HG03060 (cell line): ENCODE data around the gene KRTAP10-6.
"Not testable (repeated sequence)": the region's sequence is repeated elsewhere in the genome, so short reads cannot be mapped to it uniquely, and the experiment has no call there.

Experiments used
- ATAC-seq: cut with Tn5 transposase; IDR thresholded peaks from one replicate; pipeline ENCODE4 v1.9.1; 2021; ENCODE audit warnings: low read depth, moderate number of reproducible peaks; ENCODE audit not compliant: unreplicated experiment

The KRTAP10-6 gene

DNA sequence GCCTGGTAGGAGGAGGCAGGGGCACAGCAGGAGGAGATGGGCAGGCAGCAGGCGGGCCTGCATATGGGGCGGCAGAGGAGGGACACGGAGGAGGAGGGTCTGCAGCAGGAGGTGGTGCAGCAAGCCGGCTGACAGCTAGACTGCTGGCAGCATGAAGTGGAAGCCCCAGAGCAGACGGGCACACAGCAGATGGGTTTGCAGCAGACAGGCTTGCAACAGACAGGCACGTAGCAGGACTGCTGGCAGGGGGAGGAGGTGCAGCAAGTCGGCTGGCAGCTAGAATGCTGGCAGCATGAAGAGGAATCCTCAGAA lies 12.5 kb downstream of the KRTAP10-6 start:
- no peak for ATAC-seq

DNA sequence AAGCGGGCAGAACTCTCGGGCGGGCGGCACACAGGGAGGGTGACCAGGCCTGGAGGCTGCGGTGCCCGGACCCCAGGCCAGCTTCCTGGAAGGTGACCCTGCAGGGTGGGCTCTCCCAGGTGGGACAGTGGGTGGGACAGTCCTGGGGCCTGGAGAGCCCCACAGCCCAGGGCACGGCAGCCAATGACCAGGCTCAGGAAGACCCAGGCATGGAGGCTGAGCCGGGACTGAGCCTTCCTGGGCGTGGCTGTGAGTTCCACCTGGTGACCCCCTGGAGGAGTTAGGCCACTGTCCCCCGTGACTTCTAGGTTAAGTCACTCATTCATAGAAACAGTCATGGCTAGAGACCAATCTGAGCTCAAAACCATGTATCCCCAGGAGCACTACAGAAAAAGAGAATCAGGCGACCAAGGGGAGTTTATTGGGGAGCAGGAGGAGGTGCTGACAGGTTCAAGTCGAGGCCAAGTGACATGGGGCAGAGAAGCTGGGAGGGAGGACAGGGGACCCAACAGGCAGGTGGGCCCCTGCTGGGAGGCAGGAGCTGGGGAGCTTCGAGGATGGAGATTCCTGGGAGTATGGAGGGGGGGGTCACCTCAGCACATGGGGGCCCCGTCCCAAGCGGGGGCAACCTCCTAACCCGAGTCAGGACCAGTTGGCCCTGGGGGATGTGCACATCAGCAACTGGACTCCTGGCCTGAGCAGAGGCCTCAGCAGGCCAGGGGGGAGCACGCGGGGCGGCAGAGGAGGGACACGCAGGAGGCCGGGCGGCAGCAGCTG lies 13.1 kb downstream of the KRTAP10-6 start:
- ATAC-seq, result no peak

DNA sequence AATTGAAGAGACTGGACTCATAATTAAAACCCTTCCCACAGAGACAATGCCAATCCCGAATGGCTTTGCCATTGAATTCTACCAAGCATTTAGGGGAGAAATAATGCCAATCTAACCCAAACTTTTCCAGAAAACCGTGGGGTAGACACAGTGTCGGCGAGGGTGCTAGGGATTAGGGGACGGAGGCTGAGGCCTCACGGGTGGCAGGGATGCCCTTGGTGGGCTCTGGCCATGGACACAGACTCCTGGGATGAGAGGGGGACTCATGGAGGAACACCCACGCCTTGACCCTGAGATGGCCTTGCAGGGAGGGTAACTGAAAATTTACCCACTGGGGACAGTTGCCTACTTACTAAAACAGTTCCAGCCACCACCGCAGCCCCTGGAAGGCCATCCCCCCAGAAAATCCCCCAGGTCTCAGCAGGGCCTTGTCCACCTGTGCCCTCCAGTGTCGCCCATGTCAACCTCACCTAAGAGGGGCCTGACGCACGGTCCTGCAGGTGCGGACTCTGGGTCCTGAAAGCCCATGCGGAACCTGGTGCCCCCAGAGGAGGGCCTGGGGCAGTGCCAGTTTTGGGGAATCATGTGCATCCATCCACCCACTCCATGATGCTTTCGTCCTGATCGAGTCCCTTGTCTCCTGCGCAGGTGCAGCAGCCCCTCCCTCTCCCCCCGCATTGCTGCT lies 13.8 kb downstream of the KRTAP10-6 start:
- ATAC-seq, result no peak

DNA sequence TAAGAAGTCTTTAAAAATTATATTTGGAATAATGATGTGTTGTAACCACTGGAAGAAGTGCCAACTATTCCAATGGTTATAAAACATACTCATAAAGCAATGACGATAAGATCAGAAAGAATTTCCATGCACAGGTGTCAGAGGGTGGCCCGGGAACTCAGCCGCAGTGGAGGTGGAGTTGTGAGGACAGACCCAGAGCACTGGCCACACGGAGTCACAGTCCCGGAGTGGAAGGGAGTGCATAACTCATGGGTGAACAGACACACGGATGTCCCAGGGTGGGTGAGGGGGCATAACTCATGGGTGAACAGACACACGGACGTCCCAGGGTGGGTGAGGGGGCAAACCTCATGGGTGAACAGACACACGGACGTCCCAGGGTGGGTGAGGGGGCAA lies 16.3 kb downstream of the KRTAP10-6 start:
- ATAC-seq, result no peak

DNA sequence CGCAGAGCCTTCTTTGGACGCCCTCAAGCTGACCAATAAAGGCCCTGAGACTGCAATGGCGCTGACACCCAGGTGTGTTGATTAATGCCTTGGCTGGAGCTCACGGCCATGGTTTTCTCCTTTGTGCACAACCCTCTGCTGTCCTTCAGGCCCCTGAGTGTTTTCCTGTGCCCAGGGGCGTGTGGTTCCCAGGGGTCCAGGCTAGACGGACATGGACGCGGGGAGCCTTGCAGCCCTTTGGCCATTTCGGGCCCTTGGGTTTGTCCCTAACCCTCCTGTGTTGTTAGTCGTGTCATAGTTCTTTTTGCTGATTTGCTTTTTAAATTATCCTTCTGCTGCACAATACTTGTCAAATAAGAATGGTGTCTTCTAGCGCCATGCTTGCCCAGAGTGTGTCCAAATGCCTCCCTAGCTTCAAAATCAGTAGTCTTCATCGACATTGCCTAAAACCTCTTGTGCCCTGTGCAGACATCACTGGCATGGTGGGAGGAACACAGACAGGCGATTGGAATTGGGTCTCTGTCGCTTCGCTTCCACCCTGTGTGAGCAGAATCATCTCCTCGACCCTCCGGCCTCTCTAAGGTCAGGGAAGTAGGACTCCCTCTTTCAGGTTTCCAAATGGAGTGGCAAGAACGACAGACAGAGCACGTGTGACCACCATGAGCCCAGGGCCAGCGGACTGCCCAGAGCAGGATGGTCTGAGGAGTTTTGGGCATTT lies 16.8 kb downstream of the KRTAP10-6 start:
- no peak for ATAC-seq

DNA sequence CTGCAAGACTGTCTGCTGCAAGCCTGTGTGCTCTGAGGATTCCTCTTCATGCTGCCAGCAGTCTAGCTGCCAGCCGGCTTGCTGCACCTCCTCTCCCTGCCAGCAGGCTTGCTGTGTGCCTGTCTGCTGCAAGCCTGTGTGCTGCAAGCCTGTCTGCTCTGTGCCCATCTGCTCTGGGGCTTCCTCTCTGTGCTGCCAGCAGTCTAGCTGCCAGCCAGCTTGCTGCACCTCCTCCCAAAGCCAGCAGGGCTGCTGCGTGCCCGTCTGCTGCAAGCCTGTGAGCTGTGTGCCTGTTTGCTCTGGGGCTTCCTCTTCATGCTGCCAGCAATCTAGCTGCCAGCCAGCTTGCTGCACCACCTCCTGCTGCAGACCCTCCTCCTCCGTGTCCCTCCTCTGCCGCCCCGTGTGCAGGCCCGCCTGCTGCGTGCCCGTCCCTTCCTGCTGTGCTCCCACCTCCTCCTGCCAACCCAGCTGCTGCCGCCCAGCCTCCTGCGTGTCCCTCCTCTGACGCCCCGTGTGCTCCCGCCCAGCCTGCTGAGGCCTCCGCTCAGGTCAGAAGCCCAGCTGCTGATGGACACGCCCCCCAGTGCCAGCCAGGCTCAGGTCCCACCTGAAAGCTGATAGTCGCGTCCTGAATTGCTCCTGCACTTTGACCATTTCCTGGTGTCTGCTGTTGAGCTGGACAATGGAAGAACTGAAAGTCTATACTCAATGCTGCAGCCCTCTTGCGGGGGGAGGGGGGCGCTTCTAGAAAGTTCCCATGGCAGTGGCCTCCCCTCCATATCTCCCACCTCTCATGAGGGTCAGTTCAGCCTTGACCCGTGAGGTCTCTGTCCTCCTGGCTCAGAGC lies 17.6 kb downstream of the KRTAP10-6 start:
- ATAC-seq, result no peak

DNA sequence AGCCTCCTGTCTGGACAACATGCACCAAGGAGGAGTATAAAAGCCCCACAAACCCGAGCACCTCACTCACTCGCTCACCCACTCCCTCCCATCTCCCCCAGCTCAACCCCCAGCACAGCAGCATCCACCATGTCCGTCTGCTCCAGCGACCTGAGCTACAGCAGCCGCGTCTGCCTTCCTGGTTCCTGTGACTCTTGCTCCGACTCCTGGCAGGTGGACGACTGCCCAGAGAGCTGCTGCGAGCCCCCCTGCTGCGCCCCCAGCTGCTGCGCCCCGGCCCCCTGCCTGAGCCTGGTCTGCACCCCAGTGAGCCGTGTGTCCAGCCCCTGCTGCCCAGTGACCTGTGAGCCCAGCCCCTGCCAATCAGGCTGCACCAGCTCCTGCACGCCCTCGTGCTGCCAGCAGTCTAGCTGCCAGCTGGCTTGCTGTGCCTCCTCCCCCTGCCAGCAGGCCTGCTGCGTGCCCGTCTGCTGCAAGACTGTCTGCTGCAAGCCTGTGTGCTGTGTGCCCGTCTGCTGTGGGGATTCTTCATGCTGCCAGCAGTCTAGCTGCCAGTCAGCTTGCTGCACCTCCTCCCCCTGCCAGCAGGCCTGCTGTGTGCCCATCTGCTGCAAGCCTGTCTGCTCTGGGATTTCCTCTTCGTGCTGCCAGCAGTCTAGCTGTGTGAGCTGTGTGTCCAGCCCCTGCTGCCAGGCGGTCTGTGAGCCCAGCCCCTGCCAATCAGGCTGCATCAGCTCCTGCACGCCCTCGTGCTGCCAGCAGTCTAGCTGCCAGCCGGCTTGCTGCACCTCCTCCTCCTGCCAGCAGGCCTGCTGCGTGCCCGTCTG lies 18.5 kb downstream of the KRTAP10-6 start, which contains the start of gene KRTAP10-4:
TSS of gene KRTAP10-4 (plus strand) at position 100 of the 827 bp plus-strand sequence. CDS start at position 130, 30 bp downstream.
- not testable (repeated sequence) for ATAC-seq

DNA sequence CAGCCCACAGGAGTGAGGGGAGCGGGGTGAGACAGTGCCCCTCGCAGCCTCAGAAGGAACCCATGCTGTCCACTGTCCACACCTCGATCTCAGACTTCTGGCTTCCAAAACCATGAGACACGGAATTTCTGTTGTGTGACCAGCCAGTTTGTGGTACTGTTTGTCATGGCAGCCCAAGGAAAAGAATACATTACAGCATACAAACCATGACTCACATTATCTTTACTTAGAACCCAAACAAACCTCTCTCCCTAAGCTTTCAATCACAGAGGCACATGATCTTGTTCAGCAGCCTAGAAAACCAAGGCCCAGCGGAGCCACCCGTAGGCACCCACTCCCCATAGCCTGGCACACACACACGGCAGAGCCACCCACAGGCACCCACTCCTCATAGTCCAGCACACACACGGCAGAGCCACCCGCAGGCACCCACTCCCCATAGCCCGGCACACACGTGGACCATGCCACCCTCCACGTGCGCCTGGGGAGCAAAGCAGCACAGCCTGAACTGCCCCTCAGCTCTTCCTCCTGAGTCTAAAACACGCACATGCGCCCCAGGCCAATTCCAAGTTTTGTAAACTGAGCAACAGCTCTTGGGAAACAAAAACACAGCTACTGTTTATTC lies 19.2 kb downstream of the KRTAP10-6 start:
- ATAC-seq, result no peak

DNA sequence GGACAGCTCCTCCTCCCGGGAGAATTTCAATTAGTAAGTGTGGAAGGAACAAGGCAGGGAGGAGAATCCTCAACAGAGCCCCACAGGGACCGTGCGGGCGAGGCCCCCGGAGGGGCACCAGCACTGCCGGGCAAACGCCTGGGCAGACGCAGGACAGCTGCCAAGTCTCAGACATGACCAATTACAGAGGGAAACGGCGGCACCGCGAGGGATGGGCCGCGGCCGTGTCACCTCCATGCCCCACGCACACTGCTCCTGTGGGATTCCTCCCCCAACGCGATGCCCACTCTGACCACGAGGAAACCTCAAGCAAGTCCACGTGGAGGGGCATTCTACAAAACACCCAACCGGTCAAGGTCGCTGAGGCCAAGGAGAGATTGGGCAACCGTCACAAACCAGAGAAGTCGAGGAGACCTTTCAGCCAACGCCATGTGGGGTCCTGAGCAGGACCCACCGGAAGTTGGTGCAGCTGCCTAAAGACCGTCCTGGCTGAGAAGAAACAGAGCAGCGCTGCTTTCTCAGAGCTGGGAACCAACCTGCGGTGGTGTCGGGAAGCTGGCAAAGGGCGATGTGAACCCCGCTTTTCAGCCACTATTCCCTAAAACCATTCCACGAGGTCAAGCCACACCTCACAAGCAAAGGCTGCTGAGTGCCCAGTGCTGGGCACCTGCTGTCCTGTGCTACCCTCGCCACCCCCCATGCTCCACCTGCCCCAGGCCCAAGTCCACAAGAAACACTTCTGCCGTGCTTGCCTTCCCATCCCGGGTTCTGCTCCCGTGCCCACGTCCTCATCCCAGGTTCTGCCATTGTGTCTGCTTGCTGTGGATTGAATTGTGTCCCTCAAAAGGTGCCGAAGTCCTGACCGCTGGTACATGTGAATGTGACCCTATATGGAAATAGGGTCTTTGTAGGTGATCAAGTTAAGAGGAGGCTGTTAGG lies 20.2 kb downstream of the KRTAP10-6 start:
- no peak for ATAC-seq

DNA sequence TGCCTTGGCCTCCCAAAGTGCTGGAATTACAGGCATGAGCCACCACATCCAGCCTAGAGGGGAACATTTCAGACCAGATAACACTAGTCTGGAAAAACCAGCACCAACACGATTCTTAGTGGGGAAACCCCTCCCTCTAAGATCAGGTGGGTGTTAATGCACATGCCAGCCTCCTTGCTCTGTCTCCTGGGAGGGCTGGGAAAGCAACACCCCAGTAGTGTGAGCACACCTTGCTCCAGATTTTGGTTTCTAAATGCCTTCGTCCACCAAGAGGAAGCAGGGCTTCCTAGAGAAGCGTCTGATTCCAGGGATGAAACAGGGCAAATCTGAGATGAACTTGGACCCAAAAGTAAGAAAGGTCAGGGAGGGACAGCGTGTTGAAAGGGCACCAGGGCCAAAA lies 21.0 kb downstream of the KRTAP10-6 start:
- no peak for ATAC-seq

DNA sequence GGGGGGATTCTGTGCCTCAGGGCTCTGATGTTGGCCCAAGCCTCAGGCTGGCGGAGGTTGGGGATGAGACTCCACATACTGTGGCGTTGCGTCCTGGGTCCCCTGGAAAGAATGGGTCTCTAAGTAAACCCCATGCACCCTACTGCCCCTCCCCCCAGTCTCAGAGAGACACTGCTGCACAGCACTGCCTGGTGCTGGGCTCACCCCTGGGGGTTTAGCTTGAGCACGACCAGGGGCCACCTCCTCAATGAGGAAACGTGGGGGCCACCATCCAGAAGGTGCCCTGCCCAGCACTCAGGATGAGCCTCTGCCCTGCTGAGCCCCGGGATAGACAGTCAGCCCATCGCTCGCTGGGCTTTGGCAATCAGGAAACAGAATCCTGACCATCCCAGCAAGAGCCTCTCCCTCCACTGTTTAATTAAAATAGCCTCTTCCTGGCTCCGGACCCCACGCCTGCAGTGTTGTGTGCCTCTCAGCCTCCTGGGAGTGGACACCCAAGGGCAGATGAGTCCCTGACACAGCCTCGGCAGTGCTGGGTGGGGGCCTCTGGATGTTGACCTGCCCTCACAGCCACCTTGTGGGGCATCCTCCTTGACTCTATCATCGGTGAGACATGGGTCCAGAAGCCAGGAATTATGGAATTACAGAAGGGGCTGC lies 22.3 kb downstream of the KRTAP10-6 start:
- no peak for ATAC-seq

DNA sequence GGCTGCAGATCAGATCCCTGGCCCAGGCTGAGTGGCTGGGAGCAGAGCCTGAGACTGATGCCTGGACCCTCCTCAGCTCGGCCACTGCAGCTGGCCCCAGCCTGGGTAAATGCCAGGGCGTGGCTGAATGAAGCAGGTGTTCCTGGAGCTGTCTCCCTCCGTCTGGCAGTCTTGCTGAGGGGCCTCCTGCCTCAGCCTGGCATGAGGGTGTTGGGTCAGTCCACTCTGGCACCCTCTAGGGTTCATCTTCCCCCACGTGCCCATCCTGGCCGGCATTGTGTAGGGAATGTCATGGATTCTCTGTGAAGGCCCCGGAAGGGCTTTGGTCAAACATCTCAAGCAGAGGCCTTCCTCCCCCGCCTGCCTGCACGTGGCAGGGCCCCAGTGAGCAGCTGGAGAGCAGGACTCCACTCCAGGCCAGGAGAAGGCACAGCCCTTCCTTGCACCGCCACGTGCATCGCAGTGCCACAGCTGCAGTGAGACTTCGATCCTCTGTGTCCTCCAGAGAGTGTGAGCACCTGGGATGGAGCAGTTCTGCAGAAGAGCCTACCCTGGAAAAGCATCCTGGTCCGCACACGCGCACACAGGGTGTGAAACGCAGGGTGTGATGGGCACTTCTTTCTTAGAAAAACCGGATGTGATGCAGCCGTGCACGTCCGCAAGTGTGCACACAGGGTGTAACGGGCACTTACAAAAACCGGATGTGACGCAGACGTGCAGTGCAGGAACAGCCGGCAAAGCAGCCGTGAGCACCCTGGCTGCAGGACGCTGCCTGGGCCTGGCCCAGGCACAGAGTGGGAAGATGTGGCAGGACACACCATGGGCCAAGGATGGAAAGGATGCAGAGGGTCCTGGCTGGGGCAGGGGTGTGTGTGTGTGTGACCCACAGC lies 23.4 kb downstream of the KRTAP10-6 start:
- ATAC-seq, result no peak

DNA sequence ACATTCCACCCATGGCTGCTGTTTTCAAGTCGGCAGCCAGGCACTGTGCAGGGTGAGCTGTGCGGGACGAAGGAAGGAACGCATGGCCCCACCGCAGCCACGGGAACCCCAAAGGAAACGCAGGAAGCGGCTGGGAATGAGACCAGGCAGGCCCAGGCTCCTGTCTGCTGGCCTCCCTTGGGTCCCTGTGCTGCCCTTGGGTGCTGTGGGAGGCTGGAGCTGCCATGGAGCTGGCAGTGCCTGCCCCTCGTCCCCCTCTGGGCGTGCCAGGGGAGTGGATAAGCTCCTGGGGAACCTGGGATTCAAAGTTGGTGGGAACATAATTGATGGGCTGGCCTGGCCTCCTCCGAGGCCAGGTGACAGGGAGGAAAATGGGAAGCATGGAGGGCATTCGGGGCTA lies 24.0 kb downstream of the KRTAP10-6 start:
- no peak for ATAC-seq

DNA sequence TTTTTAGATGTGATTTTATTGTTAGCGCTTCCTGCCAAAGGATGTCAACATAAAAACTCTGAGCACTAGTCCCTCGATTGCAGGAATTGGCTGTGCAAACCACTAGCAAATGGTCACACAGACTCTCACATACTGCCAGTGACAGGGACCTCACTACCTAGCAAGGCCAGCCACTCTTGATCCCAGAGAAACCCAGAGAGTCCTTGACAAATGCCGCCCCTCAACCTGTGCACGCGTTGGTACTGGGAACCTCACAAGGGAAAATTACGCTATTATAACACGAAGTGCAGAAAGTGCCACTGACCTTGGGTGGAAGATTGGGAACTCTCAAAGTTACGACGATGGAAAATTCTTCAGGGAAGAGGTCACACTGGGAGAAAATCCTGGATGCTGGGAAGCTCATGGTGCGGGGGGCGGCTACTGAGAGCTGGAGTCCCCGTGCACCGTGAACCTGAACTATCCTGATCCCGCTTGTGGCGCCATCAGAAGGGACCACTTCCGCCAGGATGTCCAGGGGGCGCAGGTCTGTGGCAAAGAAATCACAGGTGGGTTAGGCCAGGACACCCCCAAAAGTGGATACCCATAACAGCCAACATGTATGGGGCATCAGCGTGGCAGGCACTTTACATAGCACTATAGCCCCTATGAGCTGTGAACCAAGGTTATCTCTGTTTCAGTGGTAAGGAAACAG lies 24.7 kb downstream of the KRTAP10-6 start:
- no peak for ATAC-seq

DNA sequence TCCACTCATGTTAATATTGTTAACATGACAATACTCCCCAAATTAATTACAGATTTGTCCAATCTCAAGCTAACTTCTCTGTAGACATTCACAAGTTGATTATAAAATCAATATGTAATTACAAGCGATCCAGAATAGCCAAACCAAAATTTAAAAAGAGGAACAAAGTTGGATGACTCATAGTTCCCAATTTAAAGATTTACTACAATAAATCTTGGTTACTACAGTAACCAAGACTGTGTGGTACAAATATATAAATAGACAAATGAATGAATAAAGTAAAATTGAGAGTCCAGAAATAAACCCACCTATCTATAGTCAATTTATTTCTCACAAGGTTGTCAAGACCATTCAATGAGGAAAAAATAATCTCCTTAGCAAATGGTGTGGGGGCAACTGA lies 25.9 kb downstream of the KRTAP10-6 start:
- ATAC-seq, result no peak

DNA sequence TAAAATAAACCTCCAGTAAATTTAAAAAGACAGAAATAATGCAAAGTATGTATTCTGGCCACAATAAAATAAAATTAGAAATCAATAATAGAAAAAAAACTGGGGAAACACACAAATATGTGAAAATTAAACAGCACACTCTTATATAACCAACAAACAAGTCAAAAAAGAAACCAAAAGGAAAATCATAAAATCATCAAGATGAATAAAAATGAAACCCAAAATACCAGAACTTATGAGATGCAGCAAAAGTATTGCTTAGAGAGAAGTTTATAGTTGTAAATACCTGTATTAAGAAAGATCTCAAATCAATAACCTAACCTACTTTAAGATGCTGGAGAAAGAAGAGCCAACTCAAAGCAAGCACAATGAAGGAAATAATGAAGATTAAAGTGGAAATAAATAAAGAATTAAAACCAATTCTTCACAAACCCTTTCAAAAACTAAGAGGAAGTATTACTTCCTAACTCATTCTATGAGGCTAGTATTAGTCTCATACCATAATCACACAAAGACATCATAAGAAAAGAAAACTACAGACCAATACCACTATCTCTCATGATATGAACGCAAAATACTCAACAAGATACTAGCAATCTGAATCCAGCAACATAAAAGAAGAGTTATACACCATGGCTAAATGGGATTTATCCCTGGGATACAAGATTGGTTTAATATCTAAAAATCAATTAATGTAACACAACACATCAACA lies 27.3 kb downstream of the KRTAP10-6 start:
- no peak for ATAC-seq
